Right lobe of liver (tissue), 4 donors: Measurements from ENCODE around the gene LONP2.
"Not testable (repeated sequence)": the region's sequence is repeated elsewhere in the genome, so short reads cannot be mapped to it uniquely, and the experiment has no call there.

ENCODE experiments used
- CTCF ChIP-seq, 4 donors: fragments of 200-600 bp in 3 of 4; fragments of 450-650 bp in 1 of 4; IDR thresholded peaks; one replicate each; pipeline versions ENCODE4 v1.5.1 to v1.8.0; 2016 to 2022; ENCODE audit warnings: antibody characterized with exemption in 4 of 4, mild to moderate bottlenecking in 2 of 4
- POLR2A ChIP-seq: fragments of 450-650 bp; IDR thresholded peaks from one replicate; pipeline ENCODE4 v1.6.1; 2017; ENCODE audit warnings: antibody characterized with exemption, mild to moderate bottlenecking
- donor health status: DM: no; HTN: no; CAD: no.
- donor health status: DM: no; HTN: no; CAD: no.
- donor health status: DM: no; HTN: yes; CAD: no.

DNA sequence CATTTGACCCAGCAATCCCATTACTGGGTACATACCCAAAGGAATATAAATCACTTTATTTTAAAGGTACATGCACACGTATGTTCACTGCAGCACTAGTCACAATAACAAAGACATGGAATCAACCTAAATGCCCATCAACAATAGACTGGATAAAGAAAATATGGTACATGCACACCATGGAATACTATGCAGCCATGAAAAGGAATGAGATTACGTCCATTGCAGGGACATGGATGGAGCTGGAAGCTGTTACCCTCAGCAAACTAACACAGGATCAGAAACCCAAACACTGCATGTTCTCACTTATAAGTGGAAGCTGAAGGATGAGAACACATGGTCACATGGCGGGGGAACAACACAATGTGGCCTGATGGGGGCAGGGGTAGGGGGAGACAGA is 4.0 kb upstream of the LONP2 start:
- not testable (repeated sequence) for TF ChIP-seq CTCF (IDR thresholded peaks at IDR 0.05); POLR2A
